Stomach (tissue), 4 donors: ENCODE data around the gene NUCB2.

Source experiments
- EP300 ChIP-seq: sonication (generic); formaldehyde crosslinking; IDR thresholded peaks from one replicate; pipeline ENCODE4 v1.6.1; 2017; ENCODE audit warnings: antibody characterized with exemption
- POLR2A ChIP-seq, 4 donors: fragments of 450-650 bp; IDR thresholded peaks; one replicate each; pipeline ENCODE4 v1.6.1; 2016; ENCODE audit warnings: antibody characterized with exemption in 4 of 4, control low read depth in 2 of 4, mild to moderate bottlenecking in 1 of 4, moderate library complexity in 1 of 4
- POLR2AphosphoS5 ChIP-seq, 3 donors: sonication (generic); formaldehyde crosslinking; IDR thresholded peaks; one replicate each; pipeline ENCODE4 v1.6.1; 2016; ENCODE audit warnings: antibody characterized with exemption in 3 of 3
- TF ChIP-seq, protein P1 (sequence below), 7 experiments: fragments of 450-650 bp in 4 of 7; fragments of 200-600 bp in 3 of 7; sonication (generic) in 3 of 7; IDR thresholded peaks; one replicate each; pipeline ENCODE4 v1.5.1; 2016 to 2019; ENCODE audit warnings: antibody characterized with exemption in 7 of 7, control low read depth in 2 of 7, mild to moderate bottlenecking in 1 of 7

DNA sequence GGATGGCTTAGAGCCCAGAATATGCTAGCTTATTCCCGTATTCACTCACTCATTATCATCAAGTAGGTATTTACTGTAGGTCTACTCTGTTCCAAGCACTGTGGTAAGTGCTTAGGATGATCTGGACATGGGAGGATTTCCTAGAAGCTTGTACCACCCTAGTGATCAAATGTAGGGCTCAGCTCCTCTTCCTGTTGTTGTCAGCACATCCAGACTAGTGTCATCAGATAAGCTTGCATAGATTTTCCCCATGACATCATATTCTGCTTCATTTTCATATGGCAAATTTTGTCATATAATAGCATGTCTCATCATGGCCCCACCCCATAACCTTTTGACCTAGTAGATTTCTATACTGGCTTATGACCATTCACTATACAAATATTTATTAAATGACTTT lies 19.3 kb upstream of the NUCB2 start:
- TF ChIP-seq, protein P1, sequence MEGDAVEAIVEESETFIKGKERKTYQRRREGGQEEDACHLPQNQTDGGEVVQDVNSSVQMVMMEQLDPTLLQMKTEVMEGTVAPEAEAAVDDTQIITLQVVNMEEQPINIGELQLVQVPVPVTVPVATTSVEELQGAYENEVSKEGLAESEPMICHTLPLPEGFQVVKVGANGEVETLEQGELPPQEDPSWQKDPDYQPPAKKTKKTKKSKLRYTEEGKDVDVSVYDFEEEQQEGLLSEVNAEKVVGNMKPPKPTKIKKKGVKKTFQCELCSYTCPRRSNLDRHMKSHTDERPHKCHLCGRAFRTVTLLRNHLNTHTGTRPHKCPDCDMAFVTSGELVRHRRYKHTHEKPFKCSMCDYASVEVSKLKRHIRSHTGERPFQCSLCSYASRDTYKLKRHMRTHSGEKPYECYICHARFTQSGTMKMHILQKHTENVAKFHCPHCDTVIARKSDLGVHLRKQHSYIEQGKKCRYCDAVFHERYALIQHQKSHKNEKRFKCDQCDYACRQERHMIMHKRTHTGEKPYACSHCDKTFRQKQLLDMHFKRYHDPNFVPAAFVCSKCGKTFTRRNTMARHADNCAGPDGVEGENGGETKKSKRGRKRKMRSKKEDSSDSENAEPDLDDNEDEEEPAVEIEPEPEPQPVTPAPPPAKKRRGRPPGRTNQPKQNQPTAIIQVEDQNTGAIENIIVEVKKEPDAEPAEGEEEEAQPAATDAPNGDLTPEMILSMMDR (IDR thresholded peaks at IDR 0.05), result no peak
- TF ChIP-seq POLR2A (IDR thresholded peaks at IDR 0.05) (no peak), POLR2AphosphoS5 (IDR thresholded peaks at IDR 0.05) (no peak), EP300 (no peak)
